ENCODE data around the gene SDF2L1. TPM values are rescaled to one million over a fixed set of nuclear protein-coding genes. Genes with fewer than 3 reads are reported as not detected.
"Not testable (repeated sequence)": the region's sequence is repeated elsewhere in the genome, so short reads cannot be mapped to it uniquely, and the experiment has no call there.

SDF2L1 gene
- total and polyA plus RNA-seq, 12 donors, result 14.0 to 83.9 (median 27.4) TPM

DNA sequence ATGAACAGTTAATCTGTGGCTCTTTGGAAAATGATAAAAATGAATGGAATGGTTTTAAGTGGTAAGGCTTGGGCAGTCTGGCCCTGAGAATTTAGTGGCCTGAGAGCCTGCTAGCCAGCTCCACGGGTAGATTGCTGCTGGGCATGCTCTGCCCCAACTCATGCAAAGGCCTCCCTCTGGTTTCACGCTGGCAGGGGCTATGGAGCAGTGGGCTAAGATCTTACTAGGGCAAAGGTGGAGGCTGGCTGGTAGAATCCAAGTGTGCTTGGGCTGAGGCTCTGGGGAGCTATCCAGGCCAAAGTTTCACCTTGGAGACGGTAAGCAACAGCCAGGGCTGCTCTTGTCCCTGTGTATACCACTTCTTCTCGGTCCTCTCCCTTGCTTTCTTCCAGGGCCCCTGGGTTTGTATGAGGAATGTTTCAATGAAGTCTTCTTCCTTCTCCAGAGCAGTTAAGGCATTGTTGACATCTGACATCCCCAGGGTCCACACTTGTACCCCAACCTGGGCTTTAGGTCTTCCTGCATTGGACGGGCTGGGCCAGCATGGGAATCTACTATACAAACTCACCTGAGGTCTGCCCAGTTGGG, 47.1 kb upstream of the SDF2L1 start:
- H3K4me3 ChIP-seq, result no peak overlapping the region
- no peak overlapping the region for H3K27ac ChIP-seq
- H3K27me3 ChIP-seq, result no peaks in the 10 kb centered on the region
- DNase-seq, result no peak
- 78 to 87% (median 84%) methylated on average over 2 to 5 of the region's 5 CpGs for WGBS, 4 donors
- H3K36me3 ChIP-seq (replicated peaks in 1 of 2), result peaks cover 0 to 32% of the 10 kb centered on the region in 2 donors
- intact Hi-C loops (cut with DNase I), result no loop called here
- H3K9me3 ChIP-seq (replicated peaks in 1 of 3), result no peaks in the 10 kb centered on the region
- no peak for TF ChIP-seq POLR2A (IDR thresholded peaks at IDR 0.05)
- TF ChIP-seq, protein P1, sequence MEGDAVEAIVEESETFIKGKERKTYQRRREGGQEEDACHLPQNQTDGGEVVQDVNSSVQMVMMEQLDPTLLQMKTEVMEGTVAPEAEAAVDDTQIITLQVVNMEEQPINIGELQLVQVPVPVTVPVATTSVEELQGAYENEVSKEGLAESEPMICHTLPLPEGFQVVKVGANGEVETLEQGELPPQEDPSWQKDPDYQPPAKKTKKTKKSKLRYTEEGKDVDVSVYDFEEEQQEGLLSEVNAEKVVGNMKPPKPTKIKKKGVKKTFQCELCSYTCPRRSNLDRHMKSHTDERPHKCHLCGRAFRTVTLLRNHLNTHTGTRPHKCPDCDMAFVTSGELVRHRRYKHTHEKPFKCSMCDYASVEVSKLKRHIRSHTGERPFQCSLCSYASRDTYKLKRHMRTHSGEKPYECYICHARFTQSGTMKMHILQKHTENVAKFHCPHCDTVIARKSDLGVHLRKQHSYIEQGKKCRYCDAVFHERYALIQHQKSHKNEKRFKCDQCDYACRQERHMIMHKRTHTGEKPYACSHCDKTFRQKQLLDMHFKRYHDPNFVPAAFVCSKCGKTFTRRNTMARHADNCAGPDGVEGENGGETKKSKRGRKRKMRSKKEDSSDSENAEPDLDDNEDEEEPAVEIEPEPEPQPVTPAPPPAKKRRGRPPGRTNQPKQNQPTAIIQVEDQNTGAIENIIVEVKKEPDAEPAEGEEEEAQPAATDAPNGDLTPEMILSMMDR (IDR thresholded peaks at IDR 0.05), result no peak
- H3K4me1 ChIP-seq (replicated peaks in 1 of 2), result peaks cover 10 to 23% of the 10 kb centered on the region in 2 donors

DNA sequence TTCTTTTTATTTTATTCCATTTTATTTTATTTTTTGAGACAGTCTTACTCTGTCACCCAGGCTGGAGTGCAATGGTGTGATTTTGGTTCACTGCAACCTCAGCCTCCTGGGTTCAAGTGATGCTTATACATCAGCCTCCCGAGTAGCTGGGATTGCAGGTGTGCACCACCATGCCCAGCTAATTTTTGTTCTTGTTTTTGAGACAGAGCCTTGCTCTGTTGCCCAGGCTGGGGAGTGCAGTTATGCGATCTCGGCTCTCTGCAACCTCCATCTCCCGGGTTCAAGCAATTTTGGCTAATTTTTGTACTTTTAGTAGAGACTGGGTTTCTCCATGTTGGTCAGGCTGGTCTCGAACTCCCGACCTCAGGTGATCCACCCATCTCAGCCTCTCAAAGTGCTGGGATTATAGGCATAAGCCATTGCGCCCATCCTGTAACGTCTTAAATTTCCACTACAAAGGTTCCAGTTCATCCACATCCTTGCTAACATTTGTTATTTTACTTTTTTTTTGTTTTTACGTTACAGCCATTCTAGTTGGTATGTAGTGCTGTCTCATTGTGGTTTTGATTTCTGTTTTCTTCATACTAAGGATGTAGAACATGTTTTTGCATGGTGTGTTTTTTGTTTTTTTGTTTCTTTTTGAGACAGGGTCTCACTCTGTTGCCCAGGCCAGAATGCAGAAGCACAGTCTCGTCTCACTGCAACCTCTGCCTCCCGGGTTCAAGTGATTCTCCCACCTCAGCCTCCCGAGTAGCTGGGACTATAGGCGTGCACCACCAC, 45.6 kb upstream of the SDF2L1 start:
- H3K4me3 ChIP-seq; H3K27ac ChIP-seq; DNase-seq; intact Hi-C loops (cut with DNase I); H3K4me1 ChIP-seq (replicated peaks in 1 of 2); H3K27me3 ChIP-seq; H3K9me3 ChIP-seq (replicated peaks in 1 of 3): not testable (repeated sequence)
- 93 to 97% (median 96%) methylated on average over 13 of the region's 13 CpGs for WGBS, 4 donors
- H3K36me3 ChIP-seq (replicated peaks in 1 of 2), result peaks cover 0 to 32% of the 10 kb centered on the region in 2 donors

DNA sequence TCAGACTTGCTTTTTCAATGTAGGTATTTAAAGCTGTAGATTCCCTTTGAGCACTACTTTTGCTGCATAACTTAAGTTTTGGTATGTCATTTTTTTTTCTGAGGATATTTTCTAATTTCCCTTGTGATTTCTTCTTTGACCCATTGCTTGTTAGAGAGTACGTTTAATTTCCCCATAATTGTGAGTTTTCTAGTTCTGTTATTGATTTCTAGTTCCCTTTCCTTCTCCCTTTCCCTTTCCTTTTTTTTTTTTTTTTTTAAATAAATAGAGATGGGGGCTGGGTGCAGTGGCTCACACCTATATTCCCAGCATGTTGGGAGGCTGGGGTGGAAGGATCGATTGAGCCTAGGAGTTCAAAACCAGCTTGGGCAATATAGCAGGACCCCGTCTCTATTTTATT, 43.8 kb upstream of the SDF2L1 start:
- intact Hi-C loops (cut with DNase I), result no loop called here
- WGBS, 4 donors, result 87 to 93% (median 90%) methylated on average over 3 of the region's 3 CpGs

DNA sequence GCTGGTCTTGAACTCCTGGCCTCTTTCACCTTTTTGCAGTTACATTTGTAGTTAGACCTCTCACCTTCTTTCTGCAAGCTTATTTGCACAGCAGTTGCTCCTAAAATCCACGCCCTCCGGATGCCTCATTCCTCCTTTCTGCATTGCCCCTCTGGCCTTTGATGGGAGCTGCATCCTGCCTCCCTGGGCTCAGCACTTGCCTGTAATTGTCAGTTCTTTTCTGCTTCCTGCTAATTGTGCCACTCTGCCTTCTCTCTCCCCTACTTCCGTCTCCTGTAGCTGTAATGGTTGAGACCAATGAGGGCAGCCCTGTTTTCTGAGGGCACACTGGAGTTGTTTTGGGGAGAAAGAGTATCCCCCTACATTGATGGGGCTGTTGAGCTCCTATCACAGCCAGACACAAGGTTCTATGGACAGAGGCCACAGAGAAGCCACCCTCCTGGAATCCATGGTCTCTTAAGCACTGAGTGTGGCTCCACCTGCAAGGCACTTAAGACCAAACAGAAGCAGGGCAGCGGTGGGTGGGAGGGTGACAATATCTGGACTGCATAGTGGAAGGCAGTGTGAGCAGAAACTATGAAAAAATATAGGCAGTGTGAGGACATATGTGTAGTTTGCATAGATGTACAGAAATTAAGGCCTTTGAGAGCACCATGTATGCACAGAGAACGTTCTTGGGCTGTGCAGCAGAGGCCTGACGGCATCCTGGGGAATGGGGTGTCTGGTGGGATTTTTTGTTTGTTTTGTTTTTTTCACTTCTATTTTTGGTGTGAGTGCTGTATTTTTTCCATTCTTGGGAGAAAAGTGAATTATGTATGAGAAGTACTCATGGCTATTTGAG, 42.8 kb upstream of the SDF2L1 start:
- Histone ChIP-seq H3K9me3 (replicated peaks in 1 of 3) (no peaks in the 10 kb centered on the region), H3K27ac (no peak overlapping the region)
- intact Hi-C loops (cut with DNase I), result no loop called here

More for the DNA sequence above, 43.8 kb upstream of the SDF2L1 start:
- H3K27ac ChIP-seq, result no peak overlapping the region
- no peak for DNase-seq
- peaks cover 0 to 26% of the 10 kb centered on the region in 2 donors for H3K36me3 ChIP-seq (replicated peaks in 1 of 2)
- no peaks in the 10 kb centered on the region for H3K4me1 ChIP-seq (replicated peaks in 1 of 2)
- TF ChIP-seq POLR2A (IDR thresholded peaks at IDR 0.05), result no peak
- TF ChIP-seq, protein P1 (IDR thresholded peaks at IDR 0.05), result no peak
- no peaks in the 10 kb centered on the region for H3K27me3 ChIP-seq
- H3K4me3 ChIP-seq, result no peak overlapping the region
- H3K9me3 ChIP-seq (replicated peaks in 1 of 3), result no peaks in the 10 kb centered on the region

More for the DNA sequence above, 42.8 kb upstream of the SDF2L1 start:
- Histone ChIP-seq H3K36me3 (replicated peaks in 1 of 2) (peaks cover 0 to 16% of the 10 kb centered on the region in 2 donors), H3K4me3 (no peak overlapping the region), H3K4me1 (replicated peaks in 1 of 2) (no peaks in the 10 kb centered on the region), H3K27me3 (no peaks in the 10 kb centered on the region)
- TF ChIP-seq POLR2A (IDR thresholded peaks at IDR 0.05), result no peak
- TF ChIP-seq, protein P1 (IDR thresholded peaks at IDR 0.05), result no peak
- WGBS, 4 donors, result 86 to 88% (median 86%) methylated on average over 6 of the region's 6 CpGs
- no peak for DNase-seq
